Measurements from ENCODE around the gene PCK1. TPM values are rescaled to one million over a fixed set of nuclear protein-coding genes. Genes with fewer than 3 reads are reported as not detected.

Gene PCK1
- total and polyA plus RNA-seq, 2 of the 13 experiments (the other 11 are each of a cell fraction or from before 2014, with no cell fraction given), result 6.5 to 12.6 TPM

DNA sequence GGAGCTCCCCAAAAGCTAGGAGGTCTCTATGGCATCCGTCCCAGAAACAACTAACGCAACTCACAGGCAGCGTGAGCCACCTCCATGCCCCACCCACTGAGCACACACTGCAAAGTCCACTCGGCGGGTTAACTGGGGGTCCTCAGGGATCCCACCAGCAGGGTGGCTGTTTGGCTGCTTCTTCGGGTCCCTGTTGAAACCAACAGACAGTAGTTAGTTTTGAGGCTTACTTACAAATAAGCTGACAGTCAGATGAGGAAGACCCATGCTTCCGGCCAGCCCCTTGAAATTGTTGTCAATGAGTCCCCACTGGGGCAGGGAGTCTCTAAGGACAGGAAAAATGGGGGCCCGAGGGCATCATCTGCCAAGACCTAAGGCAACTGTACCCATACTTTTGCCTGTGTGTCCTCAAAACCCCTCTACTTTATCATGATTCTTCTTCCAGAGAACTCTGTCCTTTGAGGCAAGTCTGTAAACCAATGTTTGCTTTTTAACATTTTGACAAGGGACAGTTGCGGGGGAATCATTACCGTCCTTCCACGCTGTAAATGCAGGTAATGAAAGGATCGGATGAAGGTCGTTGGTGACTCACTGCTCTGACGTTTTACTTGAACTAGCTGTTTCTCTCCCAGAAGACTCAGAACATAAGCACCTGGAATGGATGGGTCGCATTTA is 2.2 kb upstream of the PCK1 start (continued):
- TF ChIP-seq ARID4A (CRISPR knock-in tag; IDR thresholded peaks at IDR 0.05; ENCODE audit: borderline replicate concordance), result peak; percentile 42; the same call in 1 of the 2 replicates
- TF ChIP-seq CEBPB (IDR thresholded peaks at IDR 0.05; ENCODE audit: borderline replicate concordance, low read depth, low read length), result peak; percentile 14; the same call in 1 of the 2 replicates
- TF ChIP-seq ZNF225 (CRISPR knock-in tag; IDR thresholded peaks at IDR 0.05), result no peak
- TF ChIP-seq PRDM4 (CRISPR knock-in tag; IDR thresholded peaks at IDR 0.05; ENCODE audit: borderline replicate concordance), result no peak
- no peak for TF ChIP-seq ZNF7 (CRISPR knock-in tag; IDR thresholded peaks at IDR 0.05)
- TF ChIP-seq ZNF557 (CRISPR knock-in tag; IDR thresholded peaks at IDR 0.05), result no peak
- TF ChIP-seq POGZ (CRISPR knock-in tag; IDR thresholded peaks at IDR 0.05), result no peak
- TF ChIP-seq BRCA1 (CRISPR knock-in tag; IDR thresholded peaks at IDR 0.05), result 0 out of 2 replicates have a peak, but pooled peaks have one; percentile 57
- peak; percentile 44; the same call in 1 of the 2 replicates for TF ChIP-seq ZNF441 (CRISPR knock-in tag; IDR thresholded peaks at IDR 0.05; ENCODE audit: borderline replicate concordance)
- no peak for TF ChIP-seq ZBTB8A (CRISPR knock-in tag; IDR thresholded peaks at IDR 0.05; ENCODE audit: borderline replicate concordance, low read depth)
- peak; percentile 95 for TF ChIP-seq FOSL2 (CRISPR knock-in tag; IDR thresholded peaks at IDR 0.05)
- TF ChIP-seq, protein P1, sequence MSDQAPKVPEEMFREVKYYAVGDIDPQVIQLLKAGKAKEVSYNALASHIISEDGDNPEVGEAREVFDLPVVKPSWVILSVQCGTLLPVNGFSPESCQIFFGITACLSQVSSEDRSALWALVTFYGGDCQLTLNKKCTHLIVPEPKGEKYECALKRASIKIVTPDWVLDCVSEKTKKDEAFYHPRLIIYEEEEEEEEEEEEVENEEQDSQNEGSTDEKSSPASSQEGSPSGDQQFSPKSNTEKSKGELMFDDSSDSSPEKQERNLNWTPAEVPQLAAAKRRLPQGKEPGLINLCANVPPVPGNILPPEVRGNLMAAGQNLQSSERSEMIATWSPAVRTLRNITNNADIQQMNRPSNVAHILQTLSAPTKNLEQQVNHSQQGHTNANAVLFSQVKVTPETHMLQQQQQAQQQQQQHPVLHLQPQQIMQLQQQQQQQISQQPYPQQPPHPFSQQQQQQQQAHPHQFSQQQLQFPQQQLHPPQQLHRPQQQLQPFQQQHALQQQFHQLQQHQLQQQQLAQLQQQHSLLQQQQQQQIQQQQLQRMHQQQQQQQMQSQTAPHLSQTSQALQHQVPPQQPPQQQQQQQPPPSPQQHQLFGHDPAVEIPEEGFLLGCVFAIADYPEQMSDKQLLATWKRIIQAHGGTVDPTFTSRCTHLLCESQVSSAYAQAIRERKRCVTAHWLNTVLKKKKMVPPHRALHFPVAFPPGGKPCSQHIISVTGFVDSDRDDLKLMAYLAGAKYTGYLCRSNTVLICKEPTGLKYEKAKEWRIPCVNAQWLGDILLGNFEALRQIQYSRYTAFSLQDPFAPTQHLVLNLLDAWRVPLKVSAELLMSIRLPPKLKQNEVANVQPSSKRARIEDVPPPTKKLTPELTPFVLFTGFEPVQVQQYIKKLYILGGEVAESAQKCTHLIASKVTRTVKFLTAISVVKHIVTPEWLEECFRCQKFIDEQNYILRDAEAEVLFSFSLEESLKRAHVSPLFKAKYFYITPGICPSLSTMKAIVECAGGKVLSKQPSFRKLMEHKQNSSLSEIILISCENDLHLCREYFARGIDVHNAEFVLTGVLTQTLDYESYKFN (CRISPR knock-in tag; conservative IDR thresholded peaks at IDR 0.05), result peak; percentile 64
- no peak for TF ChIP-seq ZNF747 (CRISPR knock-in tag; IDR thresholded peaks at IDR 0.05; ENCODE audit: borderline replicate concordance)
- no peak for TF ChIP-seq ZNF770 (CRISPR knock-in tag; IDR thresholded peaks at IDR 0.05)
- TF ChIP-seq IKZF1 (IDR thresholded peaks at IDR 0.05), result no peak
- TF ChIP-seq ZNF883 (CRISPR knock-in tag; IDR thresholded peaks at IDR 0.05; ENCODE audit: not compliant biosample characterization), result peak; percentile 30
